Skeletal muscle cell (primary cell): ENCODE measurements around the gene NSUN6.
"Not testable (repeated sequence)": the region's sequence is repeated elsewhere in the genome, so short reads cannot be mapped to it uniquely, and the experiment has no call there.

ENCODE experiments used
- DNase-seq: peaks from one replicate; pipeline ENCODE4 v3.0.0-alpha.2; 2010; ENCODE audit warnings: low read depth
- H3K4me3 ChIP-seq: 2 replicates; pipeline ENCODE4 v1.5.1; 2011; ENCODE audit warnings: low read depth, mild to moderate bottlenecking, control low read depth, low read length, moderate library complexity

Gene NSUN6

GRCh38 chr10:18571076-18571475, 80.3 kb downstream of the NSUN6 start:
- DNase-seq, result no peak

DNA sequence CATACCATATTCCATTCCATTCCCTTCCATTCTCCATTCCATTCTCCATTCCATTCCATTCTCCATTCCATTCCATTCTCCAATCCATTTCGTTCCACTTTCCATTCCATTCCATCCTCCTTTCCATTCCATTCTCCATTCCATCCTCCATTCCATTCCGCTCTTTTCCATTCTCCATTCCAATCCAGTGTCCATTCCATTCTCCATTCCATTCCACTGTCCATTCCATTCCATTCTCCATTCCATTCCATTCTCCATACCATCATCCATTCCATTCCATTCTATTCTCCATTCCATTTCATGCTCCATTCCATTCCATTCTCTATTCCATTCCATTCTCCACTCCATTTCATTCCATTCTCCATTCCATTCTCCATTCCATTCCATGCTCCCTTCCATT, 81.0 kb downstream of the NSUN6 start:
- DNase-seq, H3K4me3 ChIP-seq: not testable (repeated sequence)

More at GRCh38 chr10:18571076-18571475, 80.3 kb downstream of the NSUN6 start:
- no peak overlapping the region for H3K4me3 ChIP-seq

- no peak overlapping the region for H3K4me3 ChIP-seq
- no peak for DNase-seq
Observed at GRCh38 chr10:18567343-18567856, 84.0 kb downstream of the NSUN6 start.

- no peak for DNase-seq
- H3K4me3 ChIP-seq, result no peak overlapping the region
Observed at GRCh38 chr10:18566177-18566576, 85.2 kb downstream of the NSUN6 start.

GRCh38 chr10:18565006-18565405, 86.4 kb downstream of the NSUN6 start:
- H3K4me3 ChIP-seq, result no peak overlapping the region
- DNase-seq, result no peak

GRCh38 chr10:18563003-18563726, 88.2 kb downstream of the NSUN6 start:
- no peak for DNase-seq
- no peak overlapping the region for H3K4me3 ChIP-seq

GRCh38 chr10:18561861-18562551, 89.4 kb downstream of the NSUN6 start:
- no peak overlapping the region for H3K4me3 ChIP-seq
- DNase-seq, result no peak

DNA sequence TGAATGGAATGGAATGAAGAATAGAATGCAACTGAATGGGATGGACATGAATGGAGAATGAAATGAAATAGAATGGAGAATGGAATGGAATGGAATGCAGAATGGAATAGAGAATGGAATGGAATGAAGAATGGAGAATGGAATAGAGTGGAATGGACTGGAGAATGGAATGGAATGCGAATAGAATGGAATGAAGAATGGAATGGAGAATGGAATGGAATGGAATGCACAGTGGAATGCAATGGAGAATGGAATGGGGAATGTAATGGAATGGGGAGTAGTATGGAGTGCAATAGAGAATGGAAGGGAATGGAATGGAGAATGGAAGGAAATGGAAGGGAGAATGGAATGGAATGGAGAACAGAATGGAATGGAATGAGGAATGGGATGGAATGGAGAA, 93.4 kb downstream of the NSUN6 start:
- no peak for DNase-seq
- H3K4me3 ChIP-seq, result no peak overlapping the region

GRCh38 chr10:18556522-18557147, 94.8 kb downstream of the NSUN6 start:
- H3K4me3 ChIP-seq, result no peak overlapping the region
- no peak for DNase-seq

GRCh38 chr10:18554479-18554878, 96.9 kb downstream of the NSUN6 start:
- H3K4me3 ChIP-seq, result no peak overlapping the region
- no peak for DNase-seq

- no peak for DNase-seq
- no peak overlapping the region for H3K4me3 ChIP-seq
Observed at GRCh38 chr10:18551473-18551872, 99.9 kb downstream of the NSUN6 start.

GRCh38 chr10:18549105-18549504, 102.3 kb downstream of the NSUN6 start:
- no peak for DNase-seq
- H3K4me3 ChIP-seq, result no peak overlapping the region

GRCh38 chr10:18545621-18546305, 105.6 kb downstream of the NSUN6 start:
- no peak for DNase-seq
- H3K4me3 ChIP-seq, result no peak overlapping the region

DNA sequence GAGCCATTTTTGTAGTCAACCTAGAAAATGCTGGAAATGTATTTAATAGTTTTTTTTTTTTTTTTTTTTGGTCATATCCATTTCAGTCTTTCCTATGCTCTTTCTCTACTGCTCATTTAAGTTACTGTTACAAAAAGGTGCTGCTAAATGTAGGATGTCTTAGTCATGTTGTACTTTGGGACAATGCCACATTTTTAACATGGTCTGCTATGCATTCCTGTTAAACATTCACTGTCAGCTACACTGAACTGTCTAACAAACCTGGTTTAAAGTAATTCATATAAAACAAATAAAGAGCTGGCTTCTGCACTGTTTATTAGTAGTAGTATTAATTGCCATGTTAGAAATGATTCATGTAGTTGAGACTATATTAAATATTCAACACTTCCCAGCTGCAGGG, 108.6 kb downstream of the NSUN6 start:
- DNase-seq, result peak; percentile 18
- H3K4me3 ChIP-seq, result no peak overlapping the region

DNA sequence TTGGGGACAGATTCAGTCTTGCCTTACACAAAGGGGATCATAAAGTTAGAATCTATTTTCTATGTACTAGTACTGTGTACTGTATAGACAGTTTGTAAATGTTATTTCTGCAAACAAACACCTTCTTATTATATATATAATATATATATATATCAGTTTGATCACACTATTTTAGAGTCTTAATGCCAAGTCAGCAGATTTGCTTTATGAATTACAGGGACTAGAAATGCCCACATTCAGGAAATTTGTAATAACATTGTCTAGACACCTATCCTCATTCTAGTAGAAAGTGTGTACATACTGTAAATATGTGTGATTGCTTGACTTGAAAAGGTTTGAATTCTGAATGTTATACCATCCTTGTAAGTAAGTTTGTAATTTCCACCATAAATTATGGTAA, 111.2 kb downstream of the NSUN6 start:
- no peak overlapping the region for H3K4me3 ChIP-seq
- no peak for DNase-seq

DNA sequence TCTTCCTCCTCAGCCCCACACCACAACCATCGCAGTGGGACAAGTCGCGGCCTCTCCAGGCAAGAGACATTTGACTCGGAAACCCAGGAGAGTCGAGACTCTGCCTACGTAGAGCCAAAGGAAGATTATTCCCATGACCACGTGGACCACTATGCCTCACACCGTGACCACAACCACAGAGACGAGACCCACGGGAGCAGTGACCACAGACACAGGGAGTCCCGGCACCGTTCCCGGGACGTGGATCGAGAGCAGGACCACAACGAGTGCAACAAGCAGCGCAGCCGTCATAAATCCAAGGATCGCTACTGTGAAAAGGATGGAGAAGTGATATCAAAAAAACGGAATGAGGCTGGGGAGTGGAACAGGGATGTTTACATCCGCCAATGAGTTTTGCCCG, 112.1 kb downstream of the NSUN6 start:
- DNase-seq, result no peak
- no peak overlapping the region for H3K4me3 ChIP-seq

DNA sequence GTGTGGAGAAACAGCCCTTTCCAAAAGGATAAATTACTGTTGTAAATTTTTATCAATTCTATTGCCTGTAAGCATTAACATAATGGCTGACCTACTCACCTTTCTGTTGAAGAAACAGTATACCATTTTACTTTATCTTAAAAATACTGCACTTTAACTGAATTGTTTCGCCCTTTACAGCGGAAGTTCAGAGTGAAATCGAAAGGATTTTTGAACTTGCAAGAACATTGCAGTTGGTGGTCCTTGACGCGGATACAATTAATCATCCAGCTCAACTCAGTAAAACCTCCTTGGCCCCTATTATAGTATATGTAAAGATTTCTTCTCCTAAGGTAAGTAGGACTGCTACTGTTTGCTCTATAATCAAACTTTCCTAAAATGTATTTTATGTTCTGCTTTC, 117.5 kb downstream of the NSUN6 start:
- DNase-seq, result no peak
- no peak overlapping the region for H3K4me3 ChIP-seq

DNA sequence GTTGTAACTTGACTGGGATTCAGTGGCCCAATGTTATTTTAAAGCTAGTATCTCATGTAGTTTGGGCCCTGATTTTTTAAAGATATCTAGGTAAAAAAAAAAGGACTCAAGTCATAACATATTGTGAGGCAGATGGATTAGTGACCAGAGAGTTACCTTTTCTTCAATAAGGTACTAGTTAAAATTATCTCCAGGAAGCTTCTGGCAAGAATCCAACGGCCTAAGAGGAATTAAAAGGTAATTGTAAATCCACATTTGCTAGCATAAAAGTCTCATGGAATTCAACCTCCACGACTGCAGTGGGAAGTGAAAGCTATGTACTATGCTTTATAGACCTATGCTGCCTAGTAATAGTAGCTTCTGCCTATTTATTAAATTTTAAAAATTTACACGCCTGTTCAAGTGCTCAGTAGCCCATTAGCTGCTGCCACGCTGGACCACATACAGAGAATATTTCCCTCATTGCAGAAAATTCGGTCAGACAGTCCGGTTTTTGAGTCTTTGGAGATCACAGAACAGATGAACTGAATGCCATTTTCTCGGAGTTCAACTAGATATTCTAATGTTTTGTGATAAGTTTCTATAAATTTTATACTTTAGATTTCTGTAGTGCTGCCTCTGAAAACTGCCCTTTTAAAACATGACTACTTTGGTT, 118.4 kb downstream of the NSUN6 start:
- no peak overlapping the region for H3K4me3 ChIP-seq
- no peak for DNase-seq

DNA sequence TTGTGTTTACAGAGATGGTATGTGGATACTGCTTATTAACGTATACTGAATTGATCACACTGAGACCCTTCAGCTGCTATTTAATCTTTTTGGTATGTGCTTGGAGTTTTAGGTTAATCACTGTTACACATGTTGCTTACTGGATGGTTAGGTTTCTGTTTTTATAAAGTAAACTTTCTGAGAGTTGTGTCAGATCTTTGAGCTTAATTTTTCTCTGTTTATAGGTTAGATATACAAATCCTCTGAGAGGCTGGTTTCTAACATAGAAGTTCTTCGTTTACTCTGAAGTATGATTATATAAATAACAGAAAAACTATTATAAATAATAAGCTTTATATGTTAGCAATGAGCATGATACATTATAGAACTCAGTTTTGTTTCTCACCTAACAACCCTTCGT, 123.1 kb downstream of the NSUN6 start:
- no peak overlapping the region for H3K4me3 ChIP-seq
- no peak for DNase-seq
